Gastroesophageal sphincter (tissue), 3 donors: ENCODE measurements around the gene CUTA.

Source experiments
- CTCF ChIP-seq, 4 experiments: fragments of 200-600 bp in 2 of 4; fragments of 450-650 bp in 2 of 4; sonication (generic) in 1 of 4; IDR thresholded peaks; one replicate each; pipeline ENCODE4 v1.5.1; 2017 to 2019; ENCODE audit warnings: antibody characterized with exemption in 4 of 4, mild to moderate bottlenecking in 2 of 4, moderate library complexity in 2 of 4
- EP300 ChIP-seq: sonication (generic); formaldehyde crosslinking; IDR thresholded peaks from one replicate; pipeline ENCODE4 v1.6.1; 2017; ENCODE audit warnings: antibody characterized with exemption, mild to moderate bottlenecking

GRCh38 chr6:33451606-33452005 is 33.7 kb upstream of the CUTA start:
- TF ChIP-seq CTCF (IDR thresholded peaks at IDR 0.05) (no peak), EP300 (no peak)
